ENCODE measurements around the gene CCDC32. TPM values are rescaled to one million over a fixed set of nuclear protein-coding genes. Genes with fewer than 3 reads are reported as not detected.

The CCDC32 gene
- total and polyA plus RNA-seq, 2 of the 8 experiments (the other 6 are each of a cell fraction or from before 2014, with no cell fraction given), result 8.9 to 12.1 TPM

- TF ChIP-seq NANOG (IDR thresholded peaks at IDR 0.05; ENCODE audit: insufficient read depth, low read depth, low read length, poor library complexity, severe bottlenecking) (no peak), GTF2F1 (IDR thresholded peaks at IDR 0.05; ENCODE audit: borderline replicate concordance, low read depth, low read length) (no peak), CEBPB (IDR thresholded peaks at IDR 0.05; ENCODE audit: low read depth, low read length) (no peak), KDM1A (IDR thresholded peaks at IDR 0.05; ENCODE audit: borderline replicate concordance, low read length) (no peak), ATF3 (IDR thresholded peaks at IDR 0.05; ENCODE audit: insufficient read depth, low read depth, low read length) (no peak)
Measured at GRCh38 chr15:40562691-40563090, 2.2 kb downstream of the CCDC32 start (continued).
